NCI-H2227 (cell line): Measurements from ENCODE around the gene A4GNT.
A peak's percentile ranks its signal among the peaks of the same experiment; 100 is the strongest.
"Not testable (repeated sequence)": the region's sequence is repeated elsewhere in the genome, so short reads cannot be mapped to it uniquely, and the experiment has no call there.

Experiments used
- DNase-seq: peaks from one replicate; lab custom pipeline; 2025; ENCODE audit not compliant: unreplicated experiment; lab: John Stamatoyannopoulos, UW

Gene A4GNT

GRCh38 chr3:138132239-138132638 is at the start of gene A4GNT:
Gene A4GNT (minus strand): TSS chr3:138132390. CDS start chr3:138131256, 1,134 bp downstream.
- DNase-seq, result no peak

- DNase-seq, result peak; percentile 11
Measured at GRCh38 chr3:138180375-138181029, 48.3 kb upstream of the A4GNT start.

GRCh38 chr3:138174421-138175131 is 42.4 kb upstream of the A4GNT start, which contains the start of gene DBR1:
Gene DBR1 (minus strand): TSS chr3:138174921. CDS start chr3:138174795, 126 bp downstream.
- DNase-seq, result peak; percentile 88

- DNase-seq, result no peak
Measured at GRCh38 chr3:138173769-138174420, 41.7 kb upstream of the A4GNT start.

GRCh38 chr3:138172625-138173024 is 40.4 kb upstream of the A4GNT start:
- DNase-seq, result no peak

- DNase-seq, result no peak
Measured at GRCh38 chr3:138165061-138165460, 32.9 kb upstream of the A4GNT start.

GRCh38 chr3:138157743-138158142 is 25.6 kb upstream of the A4GNT start:
- no peak for DNase-seq

GRCh38 chr3:138154534-138154933 is 22.3 kb upstream of the A4GNT start:
- DNase-seq, result no peak

- DNase-seq, result no peak
Measured at GRCh38 chr3:138148503-138148902, 16.3 kb upstream of the A4GNT start.

GRCh38 chr3:138142181-138142580 is 10.0 kb upstream of the A4GNT start:
- DNase-seq, result not testable (repeated sequence)

GRCh38 chr3:138140940-138141339 is 8.8 kb upstream of the A4GNT start:
- no peak for DNase-seq

GRCh38 chr3:138139691-138140090 is 7.5 kb upstream of the A4GNT start:
- DNase-seq, result no peak

GRCh38 chr3:138137861-138138260 is 5.7 kb upstream of the A4GNT start:
- DNase-seq, result no peak

- DNase-seq, result no peak
Measured at GRCh38 chr3:138136201-138136600, 4.0 kb upstream of the A4GNT start.

- no peak for DNase-seq
Measured at GRCh38 chr3:138135833-138136194, 3.6 kb upstream of the A4GNT start.

- DNase-seq, result no peak
Measured at GRCh38 chr3:138135146-138135832, 3.1 kb upstream of the A4GNT start.

GRCh38 chr3:138127636-138128365 is 4.4 kb downstream of the A4GNT start:
- no peak for DNase-seq

GRCh38 chr3:138125548-138126221 is 6.5 kb downstream of the A4GNT start:
- no peak for DNase-seq

- DNase-seq, result no peak
Measured at GRCh38 chr3:138124706-138125355, 7.4 kb downstream of the A4GNT start.

- DNase-seq, result no peak
Measured at GRCh38 chr3:138124188-138124587, 8.0 kb downstream of the A4GNT start.
